ENCODE results near the gene RAB11FIP3.

DNA sequence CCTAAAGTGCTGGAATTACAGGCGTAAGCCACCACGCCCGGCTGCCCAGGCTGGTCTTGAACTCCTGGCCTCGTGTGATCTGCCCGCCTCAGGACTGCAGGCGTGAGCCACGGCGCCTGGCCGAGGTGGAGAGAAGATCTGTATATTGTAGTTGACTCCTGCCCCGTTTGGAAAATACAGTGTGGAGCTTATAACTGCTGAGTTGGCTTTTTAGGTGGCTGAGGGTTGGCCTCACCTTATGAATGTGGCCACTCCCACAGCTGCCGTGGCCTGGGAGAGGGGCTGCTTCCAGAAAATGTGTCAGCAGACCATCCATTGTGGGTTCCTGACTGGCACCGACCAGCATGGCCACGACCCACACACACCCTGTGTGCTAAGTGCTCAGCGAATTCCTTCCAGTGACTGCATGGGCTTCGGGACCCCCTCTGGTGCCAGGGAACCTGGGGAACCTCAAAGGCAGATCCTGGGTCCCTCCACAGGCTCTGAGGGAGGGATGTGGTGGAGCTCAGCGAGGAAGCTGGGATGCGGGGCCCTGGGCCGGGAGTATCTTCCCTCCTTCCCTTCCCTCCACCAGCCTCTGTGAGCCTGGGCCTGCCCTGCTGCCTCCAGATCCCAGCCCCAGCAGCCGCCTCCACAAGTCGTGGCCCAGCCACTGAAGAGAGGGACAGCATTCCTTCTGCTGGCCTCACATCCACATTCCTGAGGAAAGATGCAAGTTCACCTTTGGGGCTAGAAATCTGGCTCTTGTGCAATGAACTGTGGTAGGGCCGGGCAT is 10.9 kb upstream of the RAB11FIP3 start:
- TF ChIP-seq HNF4G (IDR thresholded peaks at IDR 0.05; ENCODE audit: borderline replicate concordance, low read depth, low read length) (no peak), HNF4G (CRISPR knock-in tag; IDR thresholded peaks at IDR 0.05; ENCODE audit: borderline replicate concordance, low read depth) (no peak), NR2C2 (CRISPR knock-in tag; IDR thresholded peaks at IDR 0.05; ENCODE audit: borderline replicate concordance) (no peak), TCF12 (IDR thresholded peaks at IDR 0.05) (no peak), TCF12 (CRISPR knock-in tag; IDR thresholded peaks at IDR 0.05) (no peak), KAT8 (CRISPR knock-in tag; IDR thresholded peaks at IDR 0.05) (no peak), PTBP1 (IDR thresholded peaks at IDR 0.05; ENCODE audit: low read depth, low read length, poor library complexity, severe bottlenecking) (no peak), PCBP1 (IDR thresholded peaks at IDR 0.05; ENCODE audit: borderline replicate concordance, low read depth, low read length) (no peak), RNF2 (conservative IDR thresholded peaks at IDR 0.05; ENCODE audit: low read depth) (no peak)
- TF ChIP-seq, protein P1, sequence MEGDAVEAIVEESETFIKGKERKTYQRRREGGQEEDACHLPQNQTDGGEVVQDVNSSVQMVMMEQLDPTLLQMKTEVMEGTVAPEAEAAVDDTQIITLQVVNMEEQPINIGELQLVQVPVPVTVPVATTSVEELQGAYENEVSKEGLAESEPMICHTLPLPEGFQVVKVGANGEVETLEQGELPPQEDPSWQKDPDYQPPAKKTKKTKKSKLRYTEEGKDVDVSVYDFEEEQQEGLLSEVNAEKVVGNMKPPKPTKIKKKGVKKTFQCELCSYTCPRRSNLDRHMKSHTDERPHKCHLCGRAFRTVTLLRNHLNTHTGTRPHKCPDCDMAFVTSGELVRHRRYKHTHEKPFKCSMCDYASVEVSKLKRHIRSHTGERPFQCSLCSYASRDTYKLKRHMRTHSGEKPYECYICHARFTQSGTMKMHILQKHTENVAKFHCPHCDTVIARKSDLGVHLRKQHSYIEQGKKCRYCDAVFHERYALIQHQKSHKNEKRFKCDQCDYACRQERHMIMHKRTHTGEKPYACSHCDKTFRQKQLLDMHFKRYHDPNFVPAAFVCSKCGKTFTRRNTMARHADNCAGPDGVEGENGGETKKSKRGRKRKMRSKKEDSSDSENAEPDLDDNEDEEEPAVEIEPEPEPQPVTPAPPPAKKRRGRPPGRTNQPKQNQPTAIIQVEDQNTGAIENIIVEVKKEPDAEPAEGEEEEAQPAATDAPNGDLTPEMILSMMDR (CRISPR knock-in tag; IDR thresholded peaks at IDR 0.05) = no peak
